Measurements from ENCODE around the gene LSS.
"Not testable (repeated sequence)": the region's sequence is repeated elsewhere in the genome, so short reads cannot be mapped to it uniquely, and the experiment has no call there.

Gene LSS

GRCh38 chr21:46184625-46185555 lies 43.7 kb downstream of the LSS start:
- DNase-seq = peak; percentile 75

- DNase-seq = no peak
Observed at GRCh38 chr21:46183910-46184624, 44.5 kb downstream of the LSS start, which contains the start of gene SPATC1L. SPATC1L (minus strand) TSS chr21:46184459; CDS start chr21:46182816, 1,643 bp downstream.

GRCh38 chr21:46183337-46183909 lies 45.2 kb downstream of the LSS start:
- DNase-seq = not testable (repeated sequence)

GRCh38 chr21:46182548-46183336 lies 45.8 kb downstream of the LSS start:
- DNase-seq = no peak

GRCh38 chr21:46181953-46182547 lies 46.5 kb downstream of the LSS start:
- no peak for DNase-seq

- no peak for DNase-seq
Observed at GRCh38 chr21:46181436-46181835, 47.1 kb downstream of the LSS start.

- no peak for DNase-seq
Observed at GRCh38 chr21:46180778-46181391, 47.7 kb downstream of the LSS start.

GRCh38 chr21:46180079-46180722 lies 48.4 kb downstream of the LSS start:
- DNase-seq = no peak

GRCh38 chr21:46179708-46180078 lies 48.9 kb downstream of the LSS start:
- DNase-seq = no peak

GRCh38 chr21:46178961-46179360 lies 49.6 kb downstream of the LSS start:
- DNase-seq = no peak

GRCh38 chr21:46176443-46177129 lies 52.0 kb downstream of the LSS start:
- DNase-seq = not testable (repeated sequence)

- DNase-seq = no peak
Observed at GRCh38 chr21:46173573-46173972, 55.0 kb downstream of the LSS start.

GRCh38 chr21:46172863-46173528 lies 55.6 kb downstream of the LSS start:
- no peak for DNase-seq

- peak; percentile 12 for DNase-seq
Observed at GRCh38 chr21:46171996-46172862, 56.3 kb downstream of the LSS start.

- no peak for DNase-seq
Observed at GRCh38 chr21:46171585-46171984, 57.0 kb downstream of the LSS start.

- peak; percentile 6 for DNase-seq
Observed at GRCh38 chr21:46170436-46171193, 58.0 kb downstream of the LSS start.

GRCh38 chr21:46168659-46169386 lies 59.8 kb downstream of the LSS start:
- DNase-seq = no peak

GRCh38 chr21:46168238-46168637 lies 60.3 kb downstream of the LSS start:
- DNase-seq = peak; percentile 12
